IPS-18a (cell line): ENCODE data around the gene MSRB1.
A peak's percentile ranks its signal among the peaks of the same experiment; 100 is the strongest.

Experiments
- H3K27ac ChIP-seq: one replicate; pipeline ENCODE4 v1.5.1; 2013; ENCODE audit warnings: low read length
- H3K27me3 ChIP-seq: one replicate; pipeline ENCODE4 v1.6.1; 2013; ENCODE audit warnings: mild to moderate bottlenecking, low read length; ENCODE audit not compliant: control insufficient read depth, insufficient read depth
- H3K36me3 ChIP-seq: one replicate; pipeline ENCODE4 v1.6.1; 2013; ENCODE audit warnings: low read depth, low read length; ENCODE audit not compliant: control insufficient read depth
- H3K4me1 ChIP-seq: one replicate; pipeline ENCODE4 v1.6.1; 2013; ENCODE audit warnings: low read depth, low read length; ENCODE audit not compliant: control insufficient read depth
- H3K4me3 ChIP-seq: one replicate; pipeline ENCODE4 v1.5.1; 2013; ENCODE audit warnings: low read length
- H3K9ac ChIP-seq: one replicate; pipeline ENCODE4 v1.6.1; 2013; ENCODE audit warnings: mild to moderate bottlenecking, low read length, moderate library complexity
- H3K9me3 ChIP-seq: one replicate; pipeline ENCODE4 v1.6.1; 2013; ENCODE audit warnings: low read depth, low read length; ENCODE audit not compliant: control insufficient read depth

MSRB1 gene, protein sequence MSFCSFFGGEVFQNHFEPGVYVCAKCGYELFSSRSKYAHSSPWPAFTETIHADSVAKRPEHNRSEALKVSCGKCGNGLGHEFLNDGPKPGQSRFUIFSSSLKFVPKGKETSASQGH

DNA sequence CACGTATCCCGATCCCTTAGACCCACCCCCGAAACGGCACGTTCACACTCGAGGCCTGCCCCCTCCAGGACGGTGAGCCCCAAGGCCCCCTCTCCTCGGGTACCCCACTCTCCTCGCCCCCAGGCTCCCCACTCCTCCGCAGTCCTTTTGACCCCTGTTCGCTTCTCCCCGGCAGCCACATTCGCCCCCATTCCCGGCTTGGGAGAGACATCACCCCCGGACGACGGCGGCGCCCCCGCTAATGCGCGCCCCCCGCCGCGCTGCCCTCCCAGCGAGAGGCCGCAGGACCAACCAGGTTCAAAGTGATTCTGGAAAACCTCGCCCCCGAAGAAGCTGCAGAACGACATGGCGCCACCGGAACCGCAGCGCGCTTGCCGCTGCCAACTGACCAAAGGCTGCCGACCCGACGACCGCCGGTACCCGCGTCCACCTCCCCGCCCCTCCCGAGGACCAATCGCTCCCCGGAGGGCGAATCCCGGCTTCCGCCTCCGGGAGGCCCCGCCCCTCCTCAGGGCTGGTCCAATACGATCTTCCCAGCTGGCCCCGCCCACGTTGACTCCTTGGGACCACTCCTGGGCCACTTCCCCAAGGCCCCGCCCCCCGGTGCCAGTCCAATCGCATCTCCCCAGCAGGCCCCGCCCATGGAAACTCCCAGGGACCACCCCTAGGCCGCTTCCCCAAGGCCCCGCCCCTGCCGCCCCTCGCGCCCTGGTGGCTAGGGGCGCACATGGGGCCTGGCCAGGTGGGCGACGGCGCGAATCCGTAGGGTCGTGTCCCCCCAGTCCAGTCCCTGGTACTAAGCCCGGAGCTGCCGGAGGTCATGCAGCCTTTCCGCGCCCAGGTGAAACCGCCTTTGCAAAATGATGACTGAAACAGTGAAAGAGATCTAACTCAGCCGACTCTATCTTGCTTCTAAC lies at the start of gene MSRB1:
Gene MSRB1, minus strand, starts transcription at position 390 of the 917 bp plus-strand sequence. Its CDS starts 43 bp downstream, at position 347.
- Histone ChIP-seq H3K27ac (no peak within 1 kb of the TSS), H3K9ac (peak within 1 kb of the TSS; percentile 58), H3K4me3 (peak within 1 kb of the TSS; percentile 85), H3K9me3 (no peaks in the 10 kb centered on the region), H3K27me3 (no peaks in the 10 kb centered on the region), H3K36me3 (peaks cover 12% of the 10 kb centered on the region), H3K4me1 (no peaks in the 10 kb centered on the region)

DNA sequence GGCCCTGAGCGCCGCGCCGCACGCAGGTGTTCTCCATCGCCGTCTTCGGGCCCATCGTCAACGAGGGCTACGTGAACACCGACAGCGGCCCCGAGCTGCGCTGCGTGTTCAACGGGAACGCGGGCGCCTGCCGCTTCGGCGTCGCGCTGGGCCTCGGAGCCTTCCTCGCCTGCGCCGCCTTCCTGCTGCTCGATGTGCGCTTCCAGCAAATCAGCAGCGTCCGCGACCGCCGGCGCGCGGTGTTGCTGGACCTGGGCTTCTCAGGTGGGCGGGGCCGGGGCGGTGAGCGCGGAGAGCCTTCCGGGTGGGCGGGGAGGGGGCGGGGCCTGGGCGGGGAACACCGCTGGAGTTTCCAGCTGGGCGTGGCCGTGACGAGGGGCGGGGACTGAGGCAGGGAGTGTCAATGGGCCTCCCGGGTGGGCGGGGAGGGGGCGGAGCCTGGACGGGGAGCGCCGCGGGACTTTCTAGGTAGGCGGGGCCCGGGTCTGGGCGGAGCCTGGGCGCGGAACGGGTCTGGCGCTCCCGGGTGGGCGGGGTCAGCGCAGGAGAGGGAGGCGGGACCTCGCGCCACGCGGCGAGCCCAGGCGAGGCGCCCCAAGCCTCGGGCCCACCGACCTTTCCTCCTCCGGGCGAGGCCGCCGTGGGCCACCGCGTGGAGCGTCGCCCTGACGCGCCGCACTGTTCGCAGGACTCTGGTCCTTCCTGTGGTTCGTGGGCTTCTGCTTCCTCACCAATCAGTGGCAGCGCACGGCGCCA lies 49.1 kb upstream of the MSRB1 start:
- peaks cover 30% of the 10 kb centered on the region for H3K27me3 ChIP-seq
- no peak overlapping the region for H3K27ac ChIP-seq
- no peaks in the 10 kb centered on the region for H3K36me3 ChIP-seq
- no peak overlapping the region for H3K9ac ChIP-seq
- H3K4me1 ChIP-seq: peaks cover 6% of the 10 kb centered on the region
- H3K9me3 ChIP-seq: no peaks in the 10 kb centered on the region
- no peak overlapping the region for H3K4me3 ChIP-seq

DNA sequence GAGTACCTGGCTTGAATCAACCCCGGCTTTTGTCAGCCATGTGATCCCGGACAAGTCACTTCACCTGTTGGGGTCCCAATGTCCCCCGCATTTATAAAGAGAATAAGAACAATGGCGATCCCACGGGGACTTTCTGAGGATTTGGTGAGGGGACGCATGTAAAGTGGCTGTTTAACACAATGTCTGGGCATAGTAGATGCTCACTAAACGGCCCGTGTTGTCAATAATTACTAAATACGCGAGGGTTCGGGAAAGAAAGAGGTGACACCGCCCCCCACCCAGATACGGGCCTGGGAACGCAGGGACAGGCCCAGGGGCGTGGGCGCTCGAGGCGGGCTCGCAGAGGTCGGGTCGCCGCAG lies 48.6 kb upstream of the MSRB1 start:
- no peak overlapping the region for H3K9ac ChIP-seq

DNA sequence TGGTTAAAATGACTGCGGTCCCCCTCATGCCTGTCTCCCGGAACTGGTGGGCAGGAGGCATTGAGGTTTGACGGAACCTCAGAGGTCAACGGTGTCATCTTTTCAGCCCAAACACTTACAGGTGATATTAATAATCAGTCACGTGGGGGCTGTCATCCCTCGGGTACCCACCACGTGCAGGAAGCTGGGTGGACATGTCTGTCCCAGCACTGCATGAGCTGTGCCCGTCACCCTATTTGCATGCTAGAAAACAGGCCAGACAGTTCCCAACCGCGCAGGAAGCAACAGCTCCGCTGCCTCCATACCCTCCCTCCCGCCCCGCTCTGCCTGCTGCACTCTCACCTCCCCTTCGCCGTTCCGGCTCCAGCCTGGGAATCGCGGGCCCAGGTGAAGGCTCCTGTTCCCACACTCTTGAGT lies 48.1 kb upstream of the MSRB1 start:
- H3K4me1 ChIP-seq: peaks cover 6% of the 10 kb centered on the region
- peaks cover 30% of the 10 kb centered on the region for H3K27me3 ChIP-seq
- H3K9me3 ChIP-seq: no peaks in the 10 kb centered on the region
- H3K36me3 ChIP-seq: peaks cover 4% of the 10 kb centered on the region
- H3K4me3 ChIP-seq: peak overlapping the region; percentile 60
- H3K9ac ChIP-seq: no peak overlapping the region
- H3K27ac ChIP-seq: no peak overlapping the region

More for the DNA sequence above, 48.6 kb upstream of the MSRB1 start:
- Histone ChIP-seq H3K27me3 (peaks cover 30% of the 10 kb centered on the region), H3K4me3 (peak overlapping the region; percentile 60), H3K9me3 (no peaks in the 10 kb centered on the region), H3K27ac (no peak overlapping the region), H3K4me1 (peaks cover 6% of the 10 kb centered on the region), H3K36me3 (no peaks in the 10 kb centered on the region)

DNA sequence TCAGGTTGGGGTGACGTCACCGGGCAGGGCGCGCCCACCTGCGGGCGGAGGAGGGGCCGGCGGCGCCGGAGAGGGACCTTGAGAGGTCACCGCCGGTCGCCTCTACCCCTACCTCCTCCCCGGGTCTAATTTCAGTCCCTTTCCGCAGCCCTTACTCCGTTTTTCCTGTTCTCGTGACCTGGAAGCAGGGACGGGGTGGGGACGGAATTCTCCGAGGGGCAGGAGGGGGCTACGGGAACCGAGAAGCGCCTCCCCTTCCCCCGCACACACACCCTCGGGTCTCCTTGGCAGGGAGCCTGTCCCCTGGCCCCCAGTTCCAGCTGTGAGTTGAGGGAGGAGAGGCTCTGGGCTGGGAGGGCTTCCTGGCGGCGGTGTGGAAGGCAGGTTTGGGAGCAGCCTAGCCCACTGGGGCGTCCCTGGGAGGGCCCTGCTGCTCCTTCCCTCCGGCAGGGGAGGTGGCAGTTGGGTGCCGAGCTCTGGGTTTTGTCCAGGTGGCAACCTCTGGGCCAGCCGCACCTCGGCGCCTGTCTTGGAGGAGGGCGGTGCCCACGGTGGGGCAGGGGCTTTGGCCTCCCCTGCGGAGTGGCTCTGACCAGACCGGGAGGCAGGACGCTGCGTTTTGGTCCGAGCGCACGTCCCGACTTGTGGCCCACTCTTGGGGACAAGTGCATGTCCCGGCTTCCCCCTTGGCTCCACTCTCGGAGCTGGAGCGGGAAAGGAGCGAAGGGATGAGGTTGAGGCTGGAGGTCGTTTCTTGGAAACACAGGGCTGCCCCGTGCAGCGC lies 47.5 kb upstream of the MSRB1 start:
- no peak overlapping the region for H3K27ac ChIP-seq
- H3K36me3 ChIP-seq: peaks cover 9% of the 10 kb centered on the region
- H3K4me1 ChIP-seq: peaks cover 6% of the 10 kb centered on the region
- H3K4me3 ChIP-seq: peak overlapping the region; percentile 60
- H3K9ac ChIP-seq: peak overlapping the region; percentile 12
- H3K27me3 ChIP-seq: peaks cover 30% of the 10 kb centered on the region
- H3K9me3 ChIP-seq: no peaks in the 10 kb centered on the region

DNA sequence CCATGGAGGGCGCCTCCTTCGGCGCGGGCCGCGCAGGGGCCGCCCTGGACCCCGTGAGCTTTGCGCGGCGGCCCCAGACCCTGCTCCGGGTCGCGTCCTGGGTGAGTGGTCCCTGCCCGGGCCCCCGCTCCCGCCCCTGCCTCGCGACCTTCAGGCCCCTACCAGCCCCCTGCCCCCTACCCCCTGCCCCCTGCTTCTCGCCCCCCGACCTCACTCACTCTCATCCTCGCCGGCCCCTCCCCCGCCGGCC lies 47.0 kb upstream of the MSRB1 start:
- peak overlapping the region; percentile 60 for H3K4me3 ChIP-seq
- H3K9ac ChIP-seq: no peak overlapping the region
- H3K27ac ChIP-seq: no peak overlapping the region
- no peaks in the 10 kb centered on the region for H3K9me3 ChIP-seq
- peaks cover 30% of the 10 kb centered on the region for H3K27me3 ChIP-seq
- peaks cover 6% of the 10 kb centered on the region for H3K4me1 ChIP-seq
- H3K36me3 ChIP-seq: peaks cover 9% of the 10 kb centered on the region

DNA sequence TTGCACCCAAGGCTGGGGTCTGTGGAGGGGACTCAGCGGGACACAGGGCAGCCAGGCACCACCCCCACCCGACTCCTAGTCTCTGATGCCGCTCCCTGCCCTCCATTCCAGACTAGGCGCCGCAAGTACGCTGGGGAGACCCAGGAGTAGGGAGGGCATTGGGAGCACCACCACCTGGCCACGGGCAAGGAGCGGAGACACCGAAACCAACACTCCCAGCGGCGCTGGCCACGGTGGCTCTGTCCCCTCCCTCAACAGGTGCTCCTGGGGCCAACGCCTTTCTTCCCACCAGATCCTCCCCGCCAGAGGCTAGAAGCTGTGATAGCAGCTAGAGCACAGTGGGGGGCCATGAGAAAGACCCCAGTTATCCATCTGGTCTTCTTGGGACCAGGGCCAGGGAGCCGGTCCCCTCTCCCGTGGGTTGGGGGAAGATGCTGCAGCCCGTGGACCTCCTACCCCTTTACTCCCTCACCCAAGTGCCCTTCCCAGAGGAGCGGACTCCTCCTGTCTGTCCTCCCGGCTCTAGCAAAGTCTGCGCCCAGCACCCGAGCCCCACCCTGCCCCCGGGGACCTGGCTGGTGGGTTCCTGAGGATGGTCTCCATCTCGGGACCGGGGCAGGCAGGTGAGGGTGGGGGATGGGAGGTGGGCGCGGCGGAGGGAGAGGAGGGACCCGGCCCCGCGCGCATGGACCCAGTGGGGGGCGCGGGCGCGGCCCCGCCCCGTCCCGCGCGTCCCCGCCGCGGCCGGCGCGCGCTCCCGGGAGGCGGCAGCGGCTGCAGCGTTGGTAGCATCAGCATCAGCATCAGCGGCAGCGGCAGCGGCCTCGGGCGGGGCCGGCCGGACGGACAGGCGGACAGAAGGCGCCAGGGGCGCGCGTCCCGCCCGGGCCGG lies 46.5 kb upstream of the MSRB1 start, which contains the start of gene SYNGR3:
Gene SYNGR3, plus strand, starts transcription at position 762 of the 892 bp plus-strand sequence. CDS start 133 bp downstream, outside the sequence.
- Histone ChIP-seq H3K27me3 (peaks cover 30% of the 10 kb centered on the region), H3K27ac (no peak within 1 kb of the TSS), H3K36me3 (peaks cover 9% of the 10 kb centered on the region), H3K4me3 (peak within 1 kb of the TSS; percentile 60), H3K9me3 (no peaks in the 10 kb centered on the region), H3K9ac (peak within 1 kb of the TSS; percentile 20), H3K4me1 (peaks cover 6% of the 10 kb centered on the region)

DNA sequence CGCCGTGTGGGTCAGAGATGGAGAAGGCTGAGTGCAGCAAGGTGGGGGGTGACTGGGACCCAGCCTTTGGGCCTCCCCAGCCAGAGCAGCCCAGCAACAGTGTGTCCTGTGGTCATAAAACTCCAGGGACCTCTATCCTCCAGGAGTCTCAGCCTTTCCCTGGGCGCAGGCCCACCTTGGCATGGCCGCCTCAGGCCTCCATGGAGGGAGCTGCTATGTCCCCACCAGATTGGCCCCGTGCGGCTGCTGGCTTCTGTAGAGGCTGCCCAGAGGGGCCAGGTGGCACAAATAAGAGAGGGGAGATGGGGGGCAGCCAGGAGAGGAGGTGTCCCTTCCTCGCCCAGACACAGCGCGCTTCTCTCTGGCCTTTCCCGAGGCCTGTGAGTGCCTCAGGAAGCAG lies 44.2 kb upstream of the MSRB1 start:
- H3K4me1 ChIP-seq: peaks cover 9% of the 10 kb centered on the region
- H3K27ac ChIP-seq: no peak overlapping the region
- peaks cover 9% of the 10 kb centered on the region for H3K36me3 ChIP-seq
- no peak overlapping the region for H3K4me3 ChIP-seq
- peaks cover 41% of the 10 kb centered on the region for H3K27me3 ChIP-seq
- no peak overlapping the region for H3K9ac ChIP-seq
- H3K9me3 ChIP-seq: no peaks in the 10 kb centered on the region

DNA sequence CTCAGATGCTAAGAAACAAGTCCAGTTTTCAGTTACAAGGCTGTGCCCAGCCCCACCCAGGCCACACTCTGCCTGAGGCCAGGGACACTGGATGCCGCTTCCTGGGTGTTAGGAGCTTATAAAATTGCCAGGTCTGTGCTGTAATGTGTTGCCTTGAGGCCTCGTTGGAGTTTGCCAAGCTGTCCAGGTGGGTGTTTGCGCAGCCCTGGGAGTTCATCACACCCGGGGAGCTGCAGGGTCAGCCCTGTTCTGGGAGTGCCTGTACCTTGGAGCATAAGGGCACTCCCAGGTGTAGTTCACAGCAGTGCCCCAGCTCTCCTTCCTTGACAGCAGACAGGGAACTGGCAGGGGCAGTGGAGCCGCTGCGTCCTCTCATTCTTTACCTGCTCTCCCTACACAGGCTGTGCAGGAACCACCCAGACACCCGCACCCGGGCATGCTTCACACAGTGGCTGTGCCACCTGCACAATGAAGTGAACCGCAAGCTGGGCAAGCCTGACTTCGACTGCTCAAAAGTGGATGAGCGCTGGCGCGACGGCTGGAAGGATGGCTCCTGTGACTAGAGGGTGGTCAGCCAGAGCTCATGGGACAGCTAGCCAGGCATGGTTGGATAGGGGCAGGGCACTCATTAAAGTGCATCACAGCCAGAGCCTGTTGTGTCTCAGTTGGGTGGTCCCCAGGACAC lies 42.6 kb upstream of the MSRB1 start:
- peak overlapping the region; percentile 86 for H3K4me3 ChIP-seq
- H3K27ac ChIP-seq: no peak overlapping the region
- H3K36me3 ChIP-seq: peaks cover 9% of the 10 kb centered on the region
- peaks cover 44% of the 10 kb centered on the region for H3K27me3 ChIP-seq
- peaks cover 5% of the 10 kb centered on the region for H3K4me1 ChIP-seq
- H3K9me3 ChIP-seq: no peaks in the 10 kb centered on the region
- no peak overlapping the region for H3K9ac ChIP-seq
